ENCODE data around the gene SLC41A3. TPM values are rescaled to one million over a fixed set of nuclear protein-coding genes. Genes with fewer than 3 reads are reported as not detected.

SLC41A3 gene
- polyA plus RNA-seq, 2 of the 4 experiments (the other 2 are of a cell fraction): 18.9 to 24.2 TPM

- TF ChIP-seq JUNB (IDR thresholded peaks at IDR 0.05) (no peak), ESRRA (IDR thresholded peaks at IDR 0.05; ENCODE audit: borderline replicate concordance, low read length) (no peak), KDM5A (IDR thresholded peaks at IDR 0.05) (no peak), RFX5 (IDR thresholded peaks at IDR 0.05) (no peak), ZNF302 (CRISPR knock-in tag; IDR thresholded peaks at IDR 0.05) (no peak), FOSL2 (IDR thresholded peaks at IDR 0.05) (no peak), FOSL2 (CRISPR knock-in tag; IDR thresholded peaks at IDR 0.05) (no peak)
- TF ChIP-seq, protein P1, sequence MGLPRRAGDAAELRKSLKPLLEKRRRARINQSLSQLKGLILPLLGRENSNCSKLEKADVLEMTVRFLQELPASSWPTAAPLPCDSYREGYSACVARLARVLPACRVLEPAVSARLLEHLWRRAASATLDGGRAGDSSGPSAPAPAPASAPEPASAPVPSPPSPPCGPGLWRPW (IDR thresholded peaks at IDR 0.05): no peak
These were observed 27.9 kb upstream of the SLC41A3 start (continued) for GRCh38 chr3:126111566-126112475.

DNA sequence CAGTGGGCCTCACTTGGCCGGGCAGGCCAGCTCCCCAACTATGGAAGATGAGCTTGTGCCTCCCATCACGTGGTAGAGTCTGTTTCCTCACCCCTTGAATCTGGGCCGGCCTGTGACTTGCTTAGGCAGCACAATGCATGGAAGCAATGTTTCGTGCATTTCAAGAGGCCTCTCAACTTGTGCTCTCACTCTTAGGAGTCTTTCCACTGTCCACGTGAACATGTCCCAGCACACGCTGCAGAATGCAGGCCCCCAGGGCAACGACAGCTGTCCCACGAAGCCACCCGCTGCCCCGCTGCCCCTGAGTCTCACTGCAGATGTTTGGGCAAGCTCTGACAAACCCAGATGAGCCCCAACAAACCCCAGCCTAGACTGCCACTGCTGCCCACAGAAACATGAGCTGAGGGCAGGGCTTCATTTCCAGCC is 27.2 kb upstream of the SLC41A3 start:
- TF ChIP-seq EP300 (IDR thresholded peaks at IDR 0.05) (no peak), RCOR1 (IDR thresholded peaks at IDR 0.05; ENCODE audit: low read depth, low read length) (no peak), JUN (IDR thresholded peaks at IDR 0.05) (no peak), NPAS2 (CRISPR knock-in tag; IDR thresholded peaks at IDR 0.05; ENCODE audit: borderline replicate concordance) (no peak)
- ChIA-PET CTCF (interaction anchor here (1.8 kb wide), 1 partner anchor 23 kb away, joined by 9 read pairs; no protein-coding TSS in a partner anchor), POLR2A (no interaction called here)
- Histone ChIP-seq H3K4me2 (no peak overlapping the region), H3K4me3 (no peak overlapping the region), H3K27ac (no peak overlapping the region), H3K4me1 (no peaks in the 10 kb centered on the region), H3K9me3 (no peaks in the 10 kb centered on the region)
- DNase-seq (ENCODE audit: low read depth in 1 of 2, low spot score in 1 of 2) (no peak), ATAC-seq (no peak), FAIRE-seq (no peak)
- 58% methylated on average over 3 of the region's 10 CpGs for WGBS (ENCODE audit: missing lambda C conversion rate)

DNA sequence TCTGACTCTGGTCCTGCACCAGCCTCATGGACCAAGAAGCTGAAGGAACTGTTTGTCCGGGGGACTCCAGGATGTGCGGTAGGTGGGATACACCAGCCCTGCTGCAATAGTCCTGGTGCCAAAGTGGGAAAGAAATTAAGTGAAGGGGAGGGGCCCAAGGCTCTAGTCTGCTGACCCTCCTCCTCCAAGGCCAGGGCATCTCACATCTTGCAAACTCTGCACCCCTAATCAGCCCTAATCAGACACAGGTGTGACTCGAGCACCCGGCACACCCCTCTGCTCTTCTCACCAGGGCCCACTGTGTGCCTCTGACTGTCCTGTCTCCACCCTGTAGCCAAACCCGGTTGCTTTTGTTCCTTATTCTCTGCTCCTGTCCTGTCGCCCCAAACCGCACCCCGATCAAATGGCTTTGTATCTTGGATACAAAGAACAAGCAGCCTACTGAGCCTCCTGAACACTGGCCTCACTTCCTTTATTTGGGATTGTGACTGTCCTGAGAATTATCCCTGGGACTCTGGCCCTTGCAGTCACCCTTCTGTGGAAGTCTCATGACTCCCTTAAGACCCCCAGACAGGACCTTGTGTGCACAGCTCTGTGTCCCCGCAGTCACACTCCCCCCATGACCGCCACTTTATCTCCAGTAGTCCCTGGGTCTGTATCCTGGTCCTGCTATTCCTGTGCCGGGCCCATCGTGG is 26.7 kb upstream of the SLC41A3 start:
- POLR2A ChIA-PET: no interaction called here
- Histone ChIP-seq H3K27ac (no peak overlapping the region), H3K4me3 (no peak overlapping the region), H3K4me2 (no peak overlapping the region), H3K9me3 (no peaks in the 10 kb centered on the region), H3K4me1 (no peaks in the 10 kb centered on the region)
- CTCF ChIA-PET: interaction anchor here (1.8 kb wide), 1 partner anchor 23 kb away, joined by 9 read pairs; no protein-coding TSS in a partner anchor
- TF ChIP-seq MAZ (IDR thresholded peaks at IDR 0.05; ENCODE audit: borderline replicate concordance, low read depth, low read length) (no peak), RARB (CRISPR knock-in tag; IDR thresholded peaks at IDR 0.05) (no peak)
- DNase-seq (ENCODE audit: low read depth in 1 of 2, low spot score in 1 of 2) (no peak), FAIRE-seq (no peak), ATAC-seq (no peak)
- 86% methylated on average over 8 of the region's 12 CpGs for WGBS (ENCODE audit: missing lambda C conversion rate)

DNA sequence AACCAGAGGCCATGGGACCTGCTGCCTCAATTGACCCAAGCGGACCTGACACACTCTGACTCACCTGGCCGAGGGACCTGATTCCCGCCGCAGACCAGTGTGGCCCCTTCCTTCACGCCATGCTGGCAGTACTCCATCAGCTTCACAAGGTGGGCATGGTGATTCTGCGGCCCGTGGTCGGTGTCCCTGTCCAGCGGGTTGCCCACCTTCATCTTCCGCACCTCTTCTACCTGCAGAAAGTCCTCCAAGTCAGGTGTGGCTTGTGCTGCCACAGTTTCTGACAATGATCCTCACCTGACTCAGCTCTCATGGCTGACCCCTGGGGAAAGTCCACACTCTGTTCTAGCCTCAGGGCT is 25.9 kb upstream of the SLC41A3 start:
- ChIA-PET CTCF (no interaction called here), POLR2A (no interaction called here)
- Histone ChIP-seq H3K4me3 (no peak overlapping the region), H3K9me3 (no peaks in the 10 kb centered on the region), H3K27ac (no peak overlapping the region), H3K4me1 (no peaks in the 10 kb centered on the region), H3K4me2 (no peak overlapping the region)
- 69% methylated on average over 10 of the region's 10 CpGs for WGBS (ENCODE audit: missing lambda C conversion rate)
- DNase-seq (ENCODE audit: low read depth in 1 of 2, low spot score in 1 of 2) (no peak), FAIRE-seq (no peak), ATAC-seq (no peak)
- TF ChIP-seq, protein P1 (IDR thresholded peaks at IDR 0.05): no peak
- TF ChIP-seq CBX8 (IDR thresholded peaks at IDR 0.05) (no peak), ELK1 (IDR thresholded peaks at IDR 0.05; ENCODE audit: low read depth, low read length) (no peak), POLR2A (IDR thresholded peaks at IDR 0.05; ENCODE audit: low read length) (no peak), SREBF2 (IDR thresholded peaks at IDR 0.05) (no peak), POLR2AphosphoS2 (conservative IDR thresholded peaks at IDR 0.05; ENCODE audit: low read length) (no peak), RCOR1 (IDR thresholded peaks at IDR 0.05; ENCODE audit: low read depth, low read length) (no peak), PHF8 (IDR thresholded peaks at IDR 0.05; ENCODE audit: borderline replicate concordance, low read depth) (no peak), MAZ (IDR thresholded peaks at IDR 0.05; ENCODE audit: borderline replicate concordance, low read depth, low read length) (no peak), ZNF302 (CRISPR knock-in tag; IDR thresholded peaks at IDR 0.05) (no peak), HDAC2 (IDR thresholded peaks at IDR 0.05) (no peak), RFX5 (IDR thresholded peaks at IDR 0.05) (no peak), REST (IDR thresholded peaks at IDR 0.05) (no peak)
- TF ChIP-seq, protein P2, sequence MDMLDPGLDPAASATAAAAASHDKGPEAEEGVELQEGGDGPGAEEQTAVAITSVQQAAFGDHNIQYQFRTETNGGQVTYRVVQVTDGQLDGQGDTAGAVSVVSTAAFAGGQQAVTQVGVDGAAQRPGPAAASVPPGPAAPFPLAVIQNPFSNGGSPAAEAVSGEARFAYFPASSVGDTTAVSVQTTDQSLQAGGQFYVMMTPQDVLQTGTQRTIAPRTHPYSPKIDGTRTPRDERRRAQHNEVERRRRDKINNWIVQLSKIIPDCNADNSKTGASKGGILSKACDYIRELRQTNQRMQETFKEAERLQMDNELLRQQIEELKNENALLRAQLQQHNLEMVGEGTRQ (IDR thresholded peaks at IDR 0.05): no peak
- TF ChIP-seq, protein P3, sequence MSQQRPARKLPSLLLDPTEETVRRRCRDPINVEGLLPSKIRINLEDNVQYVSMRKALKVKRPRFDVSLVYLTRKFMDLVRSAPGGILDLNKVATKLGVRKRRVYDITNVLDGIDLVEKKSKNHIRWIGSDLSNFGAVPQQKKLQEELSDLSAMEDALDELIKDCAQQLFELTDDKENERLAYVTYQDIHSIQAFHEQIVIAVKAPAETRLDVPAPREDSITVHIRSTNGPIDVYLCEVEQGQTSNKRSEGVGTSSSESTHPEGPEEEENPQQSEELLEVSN (IDR thresholded peaks at IDR 0.05; ENCODE audit: borderline replicate concordance, low read depth): no peak
